ENCODE data around the gene RNU7-1. TPM values are rescaled to one million over a fixed set of nuclear protein-coding genes. Genes with fewer than 3 reads are reported as not detected.

RNU7-1 gene
- total RNA-seq, 3 donors from 2014 or later = not detected

- intact Hi-C loops (cut with DNase I; ENCODE audit: low total_unique reads) = loop anchor here (2.0 to 10.0 kb wide), 2 partner anchors 55 to 169 kb away; no protein-coding TSS in a partner anchor
- H3K27me3 ChIP-seq = no peaks in the 10 kb centered on the region
- no peak for DNase-seq (ENCODE audit: low spot score in 2 of 2)
- peak overlapping the region in 2 of 3 donors; percentile 55 to 80 for H3K4me3 ChIP-seq
- peak overlapping the region; percentile 96 to 97 for H3K27ac ChIP-seq
- peaks cover 14 to 22% of the 10 kb centered on the region in 2 donors for H3K4me1 ChIP-seq
- TF ChIP-seq CTCF (IDR thresholded peaks at IDR 0.05) (no peak), POLR2A (IDR thresholded peaks at IDR 0.05) (no peak), POLR2AphosphoS5 (IDR thresholded peaks at IDR 0.05) (no peak)
- no peaks in the 10 kb centered on the region for H3K9me3 ChIP-seq
- H3K36me3 ChIP-seq = no peaks in the 10 kb centered on the region
These were observed 2.0 kb downstream of the RNU7-1 start for GRCh38 chr12:6945613-6946012.

DNA sequence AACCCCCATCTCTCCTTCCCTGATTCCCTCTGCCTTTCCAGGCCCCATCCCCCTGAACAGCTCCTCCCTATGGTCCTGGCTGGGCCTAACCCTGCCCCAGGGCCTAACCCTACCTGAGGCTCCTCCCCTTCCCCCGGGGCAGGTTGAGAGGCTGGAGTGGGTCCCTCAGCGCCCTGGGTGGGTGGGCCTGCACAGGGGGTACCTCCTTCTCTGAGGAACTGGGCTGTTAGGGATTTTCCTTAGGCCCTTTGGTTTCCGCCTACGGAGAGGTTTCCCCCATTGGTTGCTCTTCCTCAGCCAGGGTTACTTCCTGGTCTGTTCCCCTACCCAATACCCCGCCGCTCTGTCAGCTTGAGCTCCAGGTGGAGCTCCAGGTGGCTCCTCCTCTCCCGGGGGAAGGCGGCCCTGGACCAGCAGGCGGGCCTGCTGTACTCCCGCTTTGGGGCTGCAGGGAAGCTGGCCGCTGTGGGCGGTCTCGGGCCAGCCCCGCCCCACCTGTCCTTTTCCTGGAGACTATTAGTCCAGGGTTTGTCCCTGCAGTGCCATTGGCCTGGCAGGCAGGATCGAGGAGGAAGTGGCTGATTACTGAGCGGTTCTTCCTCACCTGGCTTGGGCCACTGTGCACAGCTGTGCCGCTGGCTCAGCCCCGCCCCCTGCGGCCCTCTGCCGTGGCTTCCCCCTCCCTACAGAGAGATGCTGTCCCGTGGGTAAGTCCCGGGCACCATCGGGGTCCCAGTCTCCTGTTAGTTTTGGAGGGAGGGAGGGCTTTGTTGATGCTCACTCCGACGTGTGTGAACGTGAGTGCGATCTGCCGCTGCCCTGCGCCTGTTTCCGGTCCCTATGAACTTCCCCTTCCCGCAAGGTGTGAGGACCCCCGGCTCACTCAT, 2.7 kb downstream of the RNU7-1 start:
- peak overlapping the region in 2 of 3 donors; percentile 55 to 80 for H3K4me3 ChIP-seq
- peak; percentile 95 to 97 for DNase-seq (ENCODE audit: low spot score in 2 of 2)
- H3K27ac ChIP-seq = peak overlapping the region; percentile 96 to 97
- H3K4me1 ChIP-seq = peaks cover 14 to 22% of the 10 kb centered on the region in 2 donors
- TF ChIP-seq CTCF (IDR thresholded peaks at IDR 0.05) (no peak), POLR2A (IDR thresholded peaks at IDR 0.05) (peak; percentile 61), POLR2AphosphoS5 (IDR thresholded peaks at IDR 0.05) (peak in 2 of 3 donors; percentile 17 to 81)
- no peaks in the 10 kb centered on the region for H3K36me3 ChIP-seq
- intact Hi-C loops (cut with DNase I; ENCODE audit: low total_unique reads) = loop anchor here (2.0 to 10.0 kb wide), 2 partner anchors 55 to 169 kb away; no protein-coding TSS in a partner anchor
- no peaks in the 10 kb centered on the region for H3K27me3 ChIP-seq
- H3K9me3 ChIP-seq = no peaks in the 10 kb centered on the region

GRCh38 chr12:6946920-6947374, 3.3 kb downstream of the RNU7-1 start:
- peak overlapping the region in 2 of 3 donors; percentile 55 to 80 for H3K4me3 ChIP-seq
- peak overlapping the region; percentile 96 to 97 for H3K27ac ChIP-seq
- intact Hi-C loops (cut with DNase I; ENCODE audit: low total_unique reads) = loop anchor here (2.0 to 10.0 kb wide), 2 partner anchors 56 to 168 kb away; no protein-coding TSS in a partner anchor
- no peaks in the 10 kb centered on the region for H3K9me3 ChIP-seq
- no peak for TF ChIP-seq POLR2AphosphoS5 (IDR thresholded peaks at IDR 0.05)
- TF ChIP-seq CTCF (IDR thresholded peaks at IDR 0.05) = no peak
- H3K4me1 ChIP-seq = peaks cover 14 to 22% of the 10 kb centered on the region in 2 donors
- H3K36me3 ChIP-seq = no peaks in the 10 kb centered on the region
- no peaks in the 10 kb centered on the region for H3K27me3 ChIP-seq
- no peak for DNase-seq (ENCODE audit: low spot score in 2 of 2)

DNA sequence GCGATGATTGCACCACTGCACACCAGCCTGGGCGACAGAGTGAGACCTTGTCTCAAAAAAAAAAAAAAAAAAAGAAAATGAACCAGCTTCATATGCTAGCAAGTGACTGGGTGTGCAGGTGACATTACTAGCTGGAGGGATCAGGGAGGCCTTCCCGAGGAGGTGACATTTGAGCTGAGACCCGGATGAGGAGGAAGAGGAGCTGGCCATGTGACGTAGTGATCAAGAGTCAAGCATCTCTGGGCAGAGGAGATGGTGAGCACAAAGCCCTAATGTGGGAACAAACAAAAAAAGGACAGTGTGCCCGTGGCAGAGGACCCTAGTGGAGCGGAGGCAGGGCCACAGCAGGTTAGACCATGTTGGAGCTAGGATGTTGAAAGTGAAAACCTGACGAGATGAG, 4.0 kb downstream of the RNU7-1 start:
- TF ChIP-seq CTCF (IDR thresholded peaks at IDR 0.05) = no peak
- no peak for TF ChIP-seq POLR2A (IDR thresholded peaks at IDR 0.05)
- TF ChIP-seq POLR2AphosphoS5 (IDR thresholded peaks at IDR 0.05) = no peak
- H3K36me3 ChIP-seq = no peaks in the 10 kb centered on the region
- no peak for DNase-seq (ENCODE audit: low spot score in 2 of 2)
- intact Hi-C loops (cut with DNase I; ENCODE audit: low total_unique reads) = loop anchor here (2.0 to 10.0 kb wide), 2 partner anchors 57 to 167 kb away; no protein-coding TSS in a partner anchor
- no peaks in the 10 kb centered on the region for H3K27me3 ChIP-seq
- H3K27ac ChIP-seq = no peak overlapping the region
- peaks cover 12 to 22% of the 10 kb centered on the region in 2 donors for H3K4me1 ChIP-seq
- H3K9me3 ChIP-seq = no peaks in the 10 kb centered on the region
- no peak overlapping the region for H3K4me3 ChIP-seq

Data from breast epithelium (tissue), 4 donors.